AG20443 (cell line): Measurements from ENCODE around the gene TIGD1.

Experiments used
- DNase-seq: peaks from one replicate; pipeline ENCODE4 v3.0.0; 2012; ENCODE audit warnings: low spot score, mixed read lengths

Gene TIGD1

DNA sequence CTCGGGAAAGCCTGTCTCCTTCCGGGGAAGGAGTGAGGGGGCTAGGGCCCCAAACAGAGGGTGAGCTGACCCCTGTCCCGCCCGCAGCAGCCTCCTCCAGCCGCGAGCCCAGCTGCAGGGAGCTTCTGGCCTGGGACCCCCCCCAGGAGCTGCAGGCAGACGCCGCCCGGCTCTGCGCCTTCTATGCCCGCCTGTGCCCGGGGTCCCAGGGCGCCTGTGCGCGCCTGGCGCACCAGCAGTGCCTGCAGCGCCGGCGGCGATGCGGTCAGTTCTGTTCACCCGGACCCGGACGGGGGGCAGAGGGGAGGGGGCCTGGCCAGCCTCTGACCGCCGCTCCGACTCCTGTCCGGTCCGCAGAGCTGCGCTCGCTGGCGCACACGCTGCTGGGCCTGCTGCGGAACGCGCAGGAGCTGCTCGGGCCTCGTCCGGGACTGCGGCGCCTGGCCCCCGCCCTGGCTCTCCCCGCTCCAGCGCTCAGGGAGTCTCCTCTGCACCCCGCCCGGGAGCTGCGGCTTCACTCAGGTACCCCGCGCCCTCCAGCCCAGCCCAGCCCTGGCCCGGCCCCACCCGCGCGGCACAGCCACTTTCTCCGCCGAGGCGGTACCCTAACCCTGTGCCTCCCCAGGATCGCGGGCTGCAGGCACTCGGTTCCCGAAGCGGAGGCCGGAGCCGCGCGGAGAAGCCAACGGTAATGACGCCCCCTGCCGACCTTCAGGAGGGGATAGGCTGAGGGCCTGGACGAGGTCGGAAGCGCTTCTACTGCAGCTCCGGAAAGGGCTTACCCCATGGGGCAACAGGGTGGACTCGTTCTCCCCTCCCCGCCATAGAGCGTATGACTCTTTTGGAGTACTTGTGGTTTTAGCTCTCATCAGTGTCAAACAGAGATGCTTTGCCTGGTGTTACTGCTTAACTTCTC is 26.4 kb downstream of the TIGD1 start:
- DNase-seq: peak; percentile 52

DNA sequence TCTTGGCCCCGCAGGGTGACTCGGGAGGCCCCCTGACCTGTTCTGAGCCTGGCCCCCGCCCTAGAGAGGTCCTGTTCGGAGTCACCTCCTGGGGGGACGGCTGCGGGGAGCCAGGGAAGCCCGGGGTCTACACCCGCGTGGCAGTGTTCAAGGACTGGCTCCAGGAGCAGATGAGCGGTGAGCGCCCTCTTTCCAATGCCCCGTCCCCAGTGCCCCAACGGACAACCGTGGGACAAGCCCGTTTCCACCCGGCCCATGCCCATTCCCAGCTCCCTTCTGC is 27.0 kb downstream of the TIGD1 start:
- no peak for DNase-seq

- no peak for DNase-seq
These were observed 27.5 kb downstream of the TIGD1 start for GRCh38 chr2:232522623-232523401.

DNA sequence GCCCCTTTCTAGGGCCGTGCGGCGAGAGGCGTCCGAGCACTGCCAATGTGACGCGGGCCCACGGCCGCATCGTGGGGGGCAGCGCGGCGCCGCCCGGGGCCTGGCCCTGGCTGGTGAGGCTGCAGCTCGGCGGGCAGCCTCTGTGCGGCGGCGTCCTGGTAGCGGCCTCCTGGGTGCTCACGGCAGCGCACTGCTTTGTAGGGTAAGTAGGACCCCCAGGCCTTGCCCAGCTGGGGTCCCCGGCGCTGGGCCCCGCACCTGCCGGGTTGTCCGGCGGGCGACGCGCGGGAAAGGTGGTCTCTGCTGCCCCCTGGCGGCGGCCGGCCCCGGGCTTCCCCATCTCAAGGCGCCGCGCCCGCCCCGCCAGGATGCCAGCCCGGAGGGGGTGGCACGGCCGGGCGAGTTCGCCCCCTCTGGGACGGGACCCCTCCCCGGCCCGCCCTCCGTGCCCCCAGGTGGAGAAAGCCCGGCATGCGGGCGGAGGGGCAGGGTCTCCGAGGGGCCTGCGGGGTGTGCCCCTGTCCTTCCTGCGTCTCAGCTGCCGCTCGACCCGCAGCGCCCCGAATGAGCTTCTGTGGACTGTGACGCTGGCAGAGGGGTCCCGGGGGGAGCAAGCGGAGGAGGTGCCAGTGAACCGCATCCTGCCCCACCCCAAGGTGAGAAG is 28.3 kb downstream of the TIGD1 start:
- peak; percentile 92 for DNase-seq

- DNase-seq: no peak
These were observed 29.3 kb downstream of the TIGD1 start for GRCh38 chr2:232521098-232521497.

- DNase-seq: no peak
These were observed 29.9 kb downstream of the TIGD1 start for GRCh38 chr2:232520489-232520888.

- DNase-seq: no peak
These were observed 30.5 kb downstream of the TIGD1 start, which contains the start of gene PRSS56 for GRCh38 chr2:232519581-232520438. Gene PRSS56 (plus strand): TSS chr2:232520388. CDS start chr2:232520599, 211 bp downstream.

GRCh38 chr2:232518844-232519243 is 31.5 kb downstream of the TIGD1 start:
- DNase-seq: no peak

GRCh38 chr2:232516551-232516950 is 33.8 kb downstream of the TIGD1 start:
- DNase-seq: no peak

DNA sequence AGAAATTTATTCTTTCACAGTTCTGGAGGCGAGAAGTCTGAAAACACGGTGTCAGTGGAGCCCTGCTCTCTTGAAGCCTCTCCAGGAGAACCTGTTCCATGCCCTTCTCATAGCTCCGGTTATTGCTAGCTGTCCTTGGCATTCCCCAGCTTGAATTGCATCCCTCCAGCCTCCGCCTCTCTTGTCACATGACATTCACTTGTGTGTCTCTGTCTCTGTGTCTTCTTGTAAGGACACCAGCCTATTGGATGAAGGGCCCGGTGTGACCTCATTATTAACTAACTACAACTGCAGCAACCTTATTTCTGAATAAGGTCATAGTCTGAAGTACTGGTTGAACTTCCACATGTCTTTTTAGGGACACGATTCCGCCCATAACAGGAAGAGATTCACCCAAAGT is 34.7 kb downstream of the TIGD1 start:
- DNase-seq: no peak

DNA sequence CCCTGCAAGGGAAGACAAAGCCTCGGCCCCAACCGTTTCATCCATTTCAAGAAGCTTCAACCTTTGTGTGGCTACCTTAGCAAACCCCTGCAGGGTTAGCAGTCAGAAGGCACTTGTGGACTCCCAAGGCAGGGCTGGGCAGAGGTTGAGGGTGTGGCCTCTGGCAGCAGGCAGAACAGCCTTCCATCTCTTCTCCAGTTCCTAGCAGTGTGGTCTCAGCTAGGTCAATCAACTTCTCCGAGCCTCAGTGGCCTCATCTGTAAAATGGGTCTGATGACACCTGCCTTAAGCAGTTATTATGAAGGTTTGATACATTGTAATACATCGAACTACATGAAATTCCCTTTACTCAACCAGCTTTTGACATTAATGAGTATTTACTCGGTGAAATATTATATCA is 37.0 kb downstream of the TIGD1 start:
- DNase-seq: no peak

DNA sequence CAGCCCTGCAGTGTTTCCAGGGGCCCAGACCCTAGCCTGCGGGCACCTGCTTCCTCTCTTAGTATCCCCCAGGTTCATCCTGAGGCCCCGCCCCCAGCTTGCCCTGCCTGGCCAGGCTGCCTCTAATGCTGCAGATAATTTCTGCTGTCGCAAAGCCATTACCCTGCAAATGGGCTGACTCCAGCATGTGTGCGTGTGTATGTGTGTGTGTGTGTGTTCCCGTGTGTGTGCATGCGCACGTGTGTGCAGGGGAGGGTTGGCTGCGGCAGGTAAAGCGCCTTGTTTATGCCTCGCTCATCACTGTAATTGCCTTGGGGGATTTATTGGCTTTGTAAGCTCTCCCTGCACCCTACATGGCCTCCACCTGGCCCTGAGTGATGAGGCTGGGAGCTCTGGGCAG is 37.8 kb downstream of the TIGD1 start:
- no peak for DNase-seq

DNA sequence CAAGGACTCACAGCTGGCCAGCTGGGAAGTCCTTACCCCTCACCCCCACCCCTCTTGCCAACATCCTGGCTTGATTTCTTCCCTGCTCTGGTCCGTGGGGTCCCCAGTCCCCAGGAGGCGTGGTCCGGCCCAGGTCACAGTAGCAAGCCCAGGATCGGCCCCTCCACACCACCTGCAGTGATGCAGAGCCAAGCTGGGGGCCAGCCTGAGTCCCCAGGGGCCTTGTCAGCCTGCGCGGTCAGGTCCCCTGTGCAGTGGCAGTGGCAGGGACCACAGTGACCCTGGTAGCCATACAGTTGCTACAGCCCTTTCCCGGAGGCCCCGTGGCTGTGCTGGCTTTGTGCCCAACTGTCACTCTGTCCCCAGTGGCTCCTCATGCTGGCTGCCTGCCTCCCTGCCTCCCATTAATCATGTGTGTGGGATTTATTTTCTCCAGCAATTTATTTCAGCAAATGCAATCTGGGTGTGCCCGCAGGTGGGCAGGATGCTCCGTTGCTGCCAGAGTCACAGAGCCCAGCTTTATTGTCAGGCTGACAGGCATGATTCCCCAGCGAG is 38.9 kb downstream of the TIGD1 start:
- no peak for DNase-seq

DNA sequence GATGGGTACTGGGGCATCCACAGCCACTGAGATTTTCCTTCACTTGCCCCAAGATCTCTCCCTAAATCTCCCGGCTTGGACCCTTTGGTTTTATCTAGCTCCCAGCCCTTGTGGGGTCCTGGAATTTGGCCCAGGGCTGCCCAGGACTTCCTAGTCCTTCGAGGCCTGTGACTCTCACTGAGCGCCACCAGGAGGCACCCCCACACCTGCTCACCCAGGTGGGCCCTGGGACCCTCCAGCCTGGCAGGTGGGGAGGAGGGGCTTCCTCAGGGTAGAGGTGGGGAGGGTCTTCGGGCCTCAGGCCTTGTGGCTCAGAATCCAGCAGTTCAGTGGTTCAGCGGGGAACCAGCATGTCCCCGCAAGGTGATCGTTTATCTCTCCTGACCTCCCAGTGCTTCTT is 42.1 kb downstream of the TIGD1 start:
- no peak for DNase-seq

GRCh38 chr2:232506709-232507108 is 43.6 kb downstream of the TIGD1 start:
- no peak for DNase-seq

- no peak for DNase-seq
These were observed 44.5 kb downstream of the TIGD1 start for GRCh38 chr2:232505856-232506255.

DNA sequence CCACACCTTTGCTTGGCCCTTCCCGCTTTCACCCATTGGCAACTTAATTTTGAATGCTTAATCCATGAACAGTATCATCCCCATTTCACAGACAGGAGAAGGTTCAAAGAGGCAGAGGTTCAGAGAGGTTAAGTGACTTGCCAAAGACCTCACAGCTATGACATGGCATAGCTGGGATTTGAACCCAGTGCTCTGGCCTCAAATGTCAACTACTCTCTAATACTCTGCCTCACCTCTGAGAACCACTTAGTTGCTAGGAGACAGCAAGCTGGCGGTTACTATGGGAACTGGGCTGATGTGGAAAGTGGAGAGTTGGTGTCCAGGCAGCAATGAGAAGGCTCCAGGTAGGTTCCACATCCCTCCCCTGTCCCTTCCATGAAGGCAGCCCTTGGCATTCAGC is 45.9 kb downstream of the TIGD1 start:
- no peak for DNase-seq

DNA sequence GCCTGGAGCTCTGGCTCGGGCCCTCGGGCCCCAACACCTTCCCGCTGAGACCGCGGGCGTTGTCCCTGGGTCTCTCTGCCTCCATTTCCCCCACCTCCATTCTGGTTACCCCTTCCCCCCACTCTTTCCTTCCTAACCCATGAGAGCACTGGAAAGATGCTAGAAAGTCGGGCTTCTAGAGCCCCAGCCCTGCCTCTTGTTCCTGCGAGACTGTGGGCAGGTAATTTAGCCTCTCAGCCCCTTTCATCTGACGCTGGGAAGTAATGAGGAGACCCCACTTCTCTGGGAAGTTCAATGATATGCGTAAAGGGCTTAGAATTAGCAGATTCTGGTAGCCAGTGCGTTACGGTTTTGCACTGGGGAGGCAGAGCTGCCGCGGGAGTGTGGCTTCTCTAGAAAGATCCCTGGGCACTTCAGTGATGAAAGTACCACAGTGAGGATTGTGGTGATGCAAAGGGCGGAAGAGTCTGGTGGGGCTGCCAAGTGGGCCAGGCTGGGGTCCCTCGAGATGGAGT is 46.5 kb downstream of the TIGD1 start:
- no peak for DNase-seq

- peak; percentile 62 for DNase-seq
These were observed 47.2 kb downstream of the TIGD1 start for GRCh38 chr2:232502911-232503808.

DNA sequence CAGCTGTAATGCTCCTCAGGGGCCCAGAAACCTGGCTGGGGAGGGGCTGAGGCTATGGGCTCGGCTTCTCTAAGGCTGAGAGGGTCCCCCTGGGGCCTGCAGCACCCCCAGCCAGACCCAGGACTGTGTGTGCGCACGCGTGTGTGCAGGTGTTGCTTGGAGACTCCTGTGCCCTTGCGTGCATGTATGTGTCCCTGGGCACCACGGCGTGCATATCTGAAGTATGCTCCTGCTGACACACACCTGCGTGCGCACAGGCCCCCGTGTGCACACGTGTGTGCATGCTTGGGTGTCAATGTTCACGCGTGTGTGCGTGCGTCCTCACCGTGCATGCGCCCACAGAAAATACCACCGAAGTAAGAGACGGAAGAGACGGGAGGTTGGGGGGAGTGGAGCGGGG is 47.8 kb downstream of the TIGD1 start:
- DNase-seq: no peak
